Osteoblast (primary cell): ENCODE measurements around the gene FLT4. TPM values are rescaled to one million over a fixed set of nuclear protein-coding genes. Genes with fewer than 3 reads are reported as not detected.

Experiments
- DNase-seq: peaks from one replicate; pipeline ENCODE4 v3.0.0; 2011; ENCODE audit warnings: low spot score, mixed read lengths; ENCODE audit not compliant: insufficient read length; ENCODE audit errors: missing footprints
- H2AFZ ChIP-seq: 2 replicates; pipeline ENCODE4 v1.6.0; 2011; ENCODE audit warnings: mild to moderate bottlenecking, low read length
- H3K27ac ChIP-seq: 2 replicates; pipeline ENCODE4 v1.5.1; 2011; ENCODE audit warnings: mild to moderate bottlenecking, low read depth, low read length, moderate library complexity
- H3K27me3 ChIP-seq: 2 replicates; pipeline ENCODE4 v1.6.0; 2012; ENCODE audit warnings: mild to moderate bottlenecking, control low read depth, inconsistent platforms, low read length, moderate library complexity; ENCODE audit not compliant: insufficient read depth
- H3K36me3 ChIP-seq: 2 replicates; pipeline ENCODE4 v1.5.1; 2011; ENCODE audit warnings: mild to moderate bottlenecking, low read length, control low read depth, moderate library complexity; ENCODE audit not compliant: insufficient read depth
- H3K4me1 ChIP-seq: 2 replicates; pipeline ENCODE4 v1.5.1; 2011; ENCODE audit warnings: mild to moderate bottlenecking, low read length, control low read depth, moderate library complexity; ENCODE audit not compliant: insufficient read depth
- H3K4me2 ChIP-seq: 2 replicates; pipeline ENCODE4 v1.6.0; 2011; ENCODE audit warnings: mild to moderate bottlenecking, low read length; ENCODE audit not compliant: insufficient read depth
- H3K4me3 ChIP-seq: fragments of 200-600 bp; sonication (generic); 3 replicates; pipeline ENCODE4 v1.5.1; 2012; ENCODE audit warnings: mild to moderate bottlenecking, low read length, inconsistent platforms; ENCODE audit not compliant: insufficient read depth
- H3K79me2 ChIP-seq: 2 replicates; pipeline ENCODE4 v1.6.0; 2012; ENCODE audit warnings: mild to moderate bottlenecking, low read length, control low read depth, inconsistent platforms; ENCODE audit not compliant: insufficient read depth
- H3K9me3 ChIP-seq: 2 replicates; pipeline ENCODE4 v1.5.1; 2011; ENCODE audit warnings: low read depth, low read length, control low read depth
- H4K20me1 ChIP-seq: 2 replicates; pipeline ENCODE4 v1.6.0; 2012; ENCODE audit warnings: mild to moderate bottlenecking, low read length, control low read depth; ENCODE audit not compliant: insufficient read depth
- total RNA-seq: library from RNA; depleted of rRNA; stranded (reverse); fragments of >200 nt; gene quantifications from 2 replicates; pipeline ENCODE4 v1.2.3, GENCODE V29; 2012
- TF ChIP-seq, protein P1 (sequence below): IDR thresholded peaks from 2 replicates; pipeline ENCODE4 v1.5.1; 2011; ENCODE audit warnings: mild to moderate bottlenecking, low read depth, low read length, moderate library complexity; ENCODE audit errors: extremely low read depth

FLT4 gene
- total RNA-seq, 1 donor: not detected

DNA sequence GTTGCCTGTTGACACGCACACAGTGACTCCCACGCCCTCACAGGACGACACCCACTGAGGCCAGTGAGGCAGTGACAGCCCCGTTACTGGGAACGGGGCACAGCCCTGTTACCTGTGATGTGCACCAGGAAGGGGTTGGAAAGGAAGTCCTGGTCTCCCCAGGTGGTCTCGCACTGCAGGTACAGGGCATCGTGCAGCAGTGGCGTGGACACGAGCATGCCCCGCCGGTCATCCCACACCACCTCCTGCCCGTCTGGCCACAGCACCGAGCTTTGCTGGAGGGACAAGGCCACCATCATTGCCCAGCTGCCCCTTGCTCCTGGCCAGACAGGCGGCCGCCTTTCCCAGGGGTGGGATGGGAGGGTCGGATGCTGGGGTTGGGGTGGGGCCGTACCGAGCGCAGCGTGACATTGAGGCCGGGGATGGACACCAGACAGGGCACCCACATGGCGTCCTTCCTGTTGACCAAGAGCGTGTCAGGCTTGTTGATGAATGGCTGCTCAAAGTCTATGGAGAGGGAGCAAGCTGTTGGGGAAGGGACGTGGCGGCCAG is 19.5 kb downstream of the FLT4 start:
- Histone ChIP-seq H2AFZ (no peak overlapping the region), H3K4me1 (no peaks in the 10 kb centered on the region), H3K9me3 (no peaks in the 10 kb centered on the region), H3K4me3 (no peak overlapping the region), H3K27ac (no peak overlapping the region), H3K79me2 (no peaks in the 10 kb centered on the region), H4K20me1 (no peaks in the 10 kb centered on the region), H3K4me2 (no peak overlapping the region), H3K36me3 (no peaks in the 10 kb centered on the region), H3K27me3 (no peaks in the 10 kb centered on the region)
- no peak for DNase-seq
- TF ChIP-seq, protein P1, sequence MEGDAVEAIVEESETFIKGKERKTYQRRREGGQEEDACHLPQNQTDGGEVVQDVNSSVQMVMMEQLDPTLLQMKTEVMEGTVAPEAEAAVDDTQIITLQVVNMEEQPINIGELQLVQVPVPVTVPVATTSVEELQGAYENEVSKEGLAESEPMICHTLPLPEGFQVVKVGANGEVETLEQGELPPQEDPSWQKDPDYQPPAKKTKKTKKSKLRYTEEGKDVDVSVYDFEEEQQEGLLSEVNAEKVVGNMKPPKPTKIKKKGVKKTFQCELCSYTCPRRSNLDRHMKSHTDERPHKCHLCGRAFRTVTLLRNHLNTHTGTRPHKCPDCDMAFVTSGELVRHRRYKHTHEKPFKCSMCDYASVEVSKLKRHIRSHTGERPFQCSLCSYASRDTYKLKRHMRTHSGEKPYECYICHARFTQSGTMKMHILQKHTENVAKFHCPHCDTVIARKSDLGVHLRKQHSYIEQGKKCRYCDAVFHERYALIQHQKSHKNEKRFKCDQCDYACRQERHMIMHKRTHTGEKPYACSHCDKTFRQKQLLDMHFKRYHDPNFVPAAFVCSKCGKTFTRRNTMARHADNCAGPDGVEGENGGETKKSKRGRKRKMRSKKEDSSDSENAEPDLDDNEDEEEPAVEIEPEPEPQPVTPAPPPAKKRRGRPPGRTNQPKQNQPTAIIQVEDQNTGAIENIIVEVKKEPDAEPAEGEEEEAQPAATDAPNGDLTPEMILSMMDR: no peak

DNA sequence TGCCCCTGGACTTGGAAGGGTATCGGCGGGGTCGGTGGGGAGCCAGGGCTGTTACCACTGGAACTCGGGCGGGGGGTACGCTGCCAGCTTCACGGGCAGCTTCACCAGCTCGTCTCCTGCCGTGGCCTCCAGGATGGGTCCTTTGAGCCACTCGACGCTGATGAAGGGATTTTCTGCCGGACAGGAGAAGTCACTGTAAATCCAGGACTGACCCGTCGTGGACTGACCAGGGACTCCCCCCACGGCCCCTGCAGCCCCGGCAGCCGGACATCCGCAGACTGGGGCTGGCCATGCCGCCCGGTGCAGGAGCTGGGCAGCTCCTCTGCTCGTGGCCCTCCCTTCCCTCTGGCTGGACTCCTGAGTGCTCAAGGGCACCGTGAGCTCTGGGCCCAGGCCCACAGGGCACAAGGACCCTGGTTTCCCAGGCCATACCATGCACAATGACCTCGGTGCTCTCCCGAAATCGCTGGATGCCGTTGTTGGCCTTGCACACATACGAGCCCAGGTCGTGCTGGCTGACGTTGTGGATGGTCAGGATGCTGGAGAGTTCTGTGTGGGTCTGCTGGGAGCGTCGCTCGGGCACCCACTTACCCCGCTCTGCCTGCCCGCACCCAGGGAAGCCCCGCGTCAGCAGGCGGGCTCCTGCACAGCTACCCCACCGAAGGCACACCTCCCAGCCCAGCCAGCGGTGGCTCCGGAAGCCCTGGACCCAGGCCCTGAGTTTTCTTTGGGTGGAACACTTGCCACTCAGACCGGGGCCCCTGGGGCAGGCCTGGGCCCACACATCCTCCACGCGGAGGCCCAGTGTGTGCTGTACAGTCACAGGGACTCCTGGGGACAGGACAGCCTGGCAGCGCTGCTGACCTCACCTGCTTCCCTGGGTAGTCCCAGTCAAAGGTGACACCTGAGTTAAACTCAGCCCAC is 20.3 kb downstream of the FLT4 start:
- H3K4me2 ChIP-seq: no peak overlapping the region
- no peak overlapping the region for H3K27ac ChIP-seq
- DNase-seq: no peak
- no peak overlapping the region for H2AFZ ChIP-seq
- H3K36me3 ChIP-seq: no peaks in the 10 kb centered on the region
- no peaks in the 10 kb centered on the region for H3K9me3 ChIP-seq
- H3K27me3 ChIP-seq: no peaks in the 10 kb centered on the region
- TF ChIP-seq, protein P1: no peak
- no peaks in the 10 kb centered on the region for H4K20me1 ChIP-seq
- H3K79me2 ChIP-seq: no peaks in the 10 kb centered on the region
- no peaks in the 10 kb centered on the region for H3K4me1 ChIP-seq
- no peak overlapping the region for H3K4me3 ChIP-seq

DNA sequence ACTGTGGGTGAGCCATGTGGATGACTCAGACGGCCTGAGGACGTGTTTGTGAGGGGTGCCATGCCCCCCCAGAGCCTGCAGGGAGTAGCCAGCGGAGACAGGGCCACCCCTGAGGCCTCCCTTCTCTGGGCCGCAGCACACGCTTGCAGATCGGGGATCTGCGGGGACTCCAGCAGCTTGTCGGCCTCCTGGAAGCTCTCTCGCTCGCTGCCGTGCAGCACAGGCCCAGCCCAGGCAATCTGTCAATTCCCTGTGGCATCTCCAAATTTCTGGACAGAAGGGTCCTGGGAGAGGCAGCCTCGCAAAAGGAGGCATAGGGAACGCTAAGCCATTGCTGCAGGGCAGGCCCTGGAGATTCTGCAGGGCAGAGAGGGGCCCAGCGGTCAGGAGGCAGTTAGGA is 21.2 kb downstream of the FLT4 start:
- no peak for DNase-seq
- no peak overlapping the region for H2AFZ ChIP-seq
- TF ChIP-seq, protein P1: no peak

DNA sequence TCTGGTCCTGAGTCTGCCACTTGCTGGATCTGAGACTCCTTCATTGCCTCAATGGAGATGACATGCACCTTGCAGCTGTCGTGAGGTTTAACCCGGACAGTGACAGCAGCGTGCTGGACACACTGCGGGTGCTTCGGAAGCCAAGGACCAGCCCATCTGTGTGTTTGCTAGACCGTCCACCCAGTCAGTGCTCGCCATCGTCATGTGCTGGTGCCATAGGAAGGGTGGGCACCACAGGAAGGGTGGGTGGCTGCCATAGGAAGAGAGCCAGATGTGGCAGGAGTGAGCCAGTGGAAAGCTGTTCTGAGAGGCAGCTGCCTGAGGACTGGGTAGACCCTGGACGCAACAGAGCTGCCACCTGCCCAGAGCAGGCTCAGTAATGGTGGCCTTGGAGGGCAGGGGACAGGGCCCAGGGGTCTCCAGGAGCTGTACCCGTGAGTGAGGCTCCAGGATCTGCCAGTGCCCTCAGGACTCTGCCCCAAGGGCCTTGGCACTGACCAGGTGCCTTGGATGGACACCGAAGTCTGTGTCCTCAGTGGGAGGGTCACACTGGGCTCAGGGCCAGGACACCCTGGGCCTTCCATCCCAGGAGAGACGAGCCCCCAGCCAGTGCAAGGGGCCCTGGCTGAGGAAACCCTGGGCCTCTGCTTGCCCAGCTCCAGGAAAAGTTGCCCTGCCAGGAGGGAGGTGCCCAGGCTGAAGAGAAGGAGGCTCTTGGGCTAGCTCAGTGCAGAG is 21.8 kb downstream of the FLT4 start:
- no peak for DNase-seq
- no peaks in the 10 kb centered on the region for H3K36me3 ChIP-seq
- no peak overlapping the region for H2AFZ ChIP-seq
- no peaks in the 10 kb centered on the region for H4K20me1 ChIP-seq
- TF ChIP-seq, protein P1: no peak
- no peak overlapping the region for H3K4me2 ChIP-seq
- H3K27ac ChIP-seq: no peak overlapping the region
- no peaks in the 10 kb centered on the region for H3K79me2 ChIP-seq
- no peak overlapping the region for H3K4me3 ChIP-seq
- H3K4me1 ChIP-seq: no peaks in the 10 kb centered on the region
- no peaks in the 10 kb centered on the region for H3K27me3 ChIP-seq
- no peaks in the 10 kb centered on the region for H3K9me3 ChIP-seq

More for the DNA sequence above, 21.2 kb downstream of the FLT4 start:
- Histone ChIP-seq H3K27ac (no peak overlapping the region), H3K4me1 (no peaks in the 10 kb centered on the region), H3K79me2 (no peaks in the 10 kb centered on the region), H3K27me3 (no peaks in the 10 kb centered on the region), H3K9me3 (no peaks in the 10 kb centered on the region), H3K36me3 (no peaks in the 10 kb centered on the region), H3K4me2 (no peak overlapping the region), H3K4me3 (no peak overlapping the region), H4K20me1 (no peaks in the 10 kb centered on the region)
